ENCODE results near the gene PKP2. TPM values are rescaled to one million over a fixed set of nuclear protein-coding genes. Genes with fewer than 3 reads are reported as not detected.

Gene PKP2
- total RNA-seq, 1 experiment from 2014 or later = 18.4 TPM

- Histone ChIP-seq H3K4ac (ENCODE audit: low read depth, low read length) (no peak overlapping the region), H3K4me1 (ENCODE audit: insufficient read depth, low read length) (no peaks in the 10 kb centered on the region), H3K23me2 (ENCODE audit: insufficient read length, low read depth, low read length, poor library complexity, severe bottlenecking) (no peaks in the 10 kb centered on the region), H4K20me1 (ENCODE audit: control insufficient read depth, insufficient read depth, insufficient read length) (no peaks in the 10 kb centered on the region), H3K18ac (ENCODE audit: insufficient read length, low read depth, low read length) (no peak overlapping the region), H3T11ph (ENCODE audit: low read length) (no peak overlapping the region), H3K9ac (ENCODE audit: extremely low read depth, insufficient read length, low read length) (no peak overlapping the region), H3K79me2 (ENCODE audit: insufficient read depth, low read length) (no peaks in the 10 kb centered on the region), H4K5ac (ENCODE audit: insufficient read length, low read depth, low read length) (no peak overlapping the region), H2AFZ (ENCODE audit: low read length) (no peak overlapping the region), H2BK120ac (ENCODE audit: low read depth, low read length, poor library complexity, severe bottlenecking) (no peak overlapping the region), H3K9me3 (ENCODE audit: control insufficient read depth, low read depth, low read length) (no peaks in the 10 kb centered on the region), H2BK5ac (ENCODE audit: insufficient read length, low read length) (no peak overlapping the region), H2BK12ac (ENCODE audit: insufficient read length, low read depth, low read length) (no peak overlapping the region), H3K4me2 (ENCODE audit: insufficient read depth, insufficient read length, low read length) (no peak overlapping the region), H2BK20ac (ENCODE audit: low read depth, low read length, poor library complexity, severe bottlenecking) (no peak overlapping the region), H4K91ac (ENCODE audit: insufficient read length, low read depth, low read length) (no peak overlapping the region), H2AK5ac (ENCODE audit: insufficient read length, low read length) (no peak overlapping the region), H3K56ac (ENCODE audit: insufficient read length, low read depth, low read length) (no peak overlapping the region), H3K23ac (ENCODE audit: insufficient read length, low read depth, low read length) (no peak overlapping the region), H3K27me3 (ENCODE audit: insufficient read depth, low read length) (no peaks in the 10 kb centered on the region), H3K79me1 (ENCODE audit: insufficient read depth, low read depth, low read length, poor library complexity, severe bottlenecking) (no peaks in the 10 kb centered on the region), H3K14ac (ENCODE audit: insufficient read depth, low read length) (no peak overlapping the region), H4K8ac (replicated peaks; ENCODE audit: insufficient read length, low read depth, low read length) (no peak overlapping the region), H2BK15ac (ENCODE audit: low read depth, low read length) (no peak overlapping the region), H3K27ac (ENCODE audit: insufficient read length, low read depth, low read length) (no peak overlapping the region)
- Mint-ChIP-seq H3K36me3 (ENCODE audit: insufficient read depth in 1 of 3, low read depth in 3 of 3) (peaks cover 0 to 22% (median 13%) of the 10 kb centered on the region in 3 experiments; a peak in 4 of 7 replicates), H3K27me3 (ENCODE audit: low read depth) (no peaks in the 10 kb centered on the region), H3K9me3 (peaks cover 1 to 7% of the 10 kb centered on the region in 2 experiments; a peak in 4 of 5 replicates), H3K27ac (no peak overlapping the region), H3K4me1 (no peaks in the 10 kb centered on the region), H3K4me3 (no peak overlapping the region)
- no CpG with 5 or more reads among the region's 7 CpGs for WGBS (ENCODE audit: extremely low coverage, insufficient read length, low lambda C conversion rate)
- no peak for TF ChIP-seq CTCF (conservative IDR thresholded peaks at IDR 0.05)
- DNase-seq = no peak
These were observed 84.7 kb downstream of the PKP2 start for GRCh38 chr12:32811686-32812392.
